Endothelial cell of umbilical vein (primary cell): ENCODE data around the gene CACNA2D3. TPM values are rescaled to one million over a fixed set of nuclear protein-coding genes. Genes with fewer than 3 reads are reported as not detected.

ENCODE experiments used
- BruUV-seq: library from RNA; stranded (reverse); fragments of 400-500 nt; replicated peaks from 2 replicates; lab custom pipeline; 2021; lab: Mats Ljungman, UMichigan
- CTCF ChIA-PET: fragments of 300-600, 350-600 bp; sonication (Branson Sonifier 250); formaldehyde crosslinking; loops from one replicate; lab custom pipeline; 2021; ENCODE audit warnings: antibody characterized with exemption, inconsistent platforms; lab: Charles Lee
- POLR2A ChIA-PET: fragments of 300-600, 350-600 bp; sonication (Branson Sonifier 250); formaldehyde crosslinking; loops from one replicate; lab custom pipeline; 2021; ENCODE audit warnings: antibody characterized with exemption, inconsistent platforms; lab: Charles Lee
- DNase-seq: peaks from one replicate; pipeline ENCODE4 v3.0.0-alpha.2; 2011; ENCODE audit warnings: low read depth, low spot score
- FAIRE-seq: peaks from 2 replicates; lab custom pipeline; 2011; peaks lifted over from hg19 to GRCh38; lab: Jason Lieb, UNC
- H2AFZ ChIP-seq: 2 replicates; pipeline ENCODE4 v1.6.0; 2012; ENCODE audit warnings: low read depth, low read length, control low read depth, inconsistent platforms
- H3K27ac ChIP-seq: 2 replicates; pipeline ENCODE4 v1.5.1; 2011; ENCODE audit warnings: low read depth, mild to moderate bottlenecking, control low read depth, low read length, moderate library complexity; ENCODE audit not compliant: insufficient read depth
- H3K27me3 ChIP-seq, 2 experiments: 2 replicates each; pipeline versions ENCODE4 v1.6.0 to v1.6.1; 2011; ENCODE audit warnings: low read length in 2 of 2, mixed read lengths in 1 of 2; ENCODE audit not compliant: control insufficient read depth in 2 of 2, insufficient read depth in 2 of 2
- H3K36me3 ChIP-seq, 2 experiments: 2 replicates in 1 of 2; 3 replicates in 1 of 2; pipeline ENCODE4 v1.5.1; 2011; ENCODE audit warnings: low read length in 2 of 2, mild to moderate bottlenecking in 1 of 2, moderate library complexity in 1 of 2; ENCODE audit not compliant: control insufficient read depth in 2 of 2, insufficient read depth in 2 of 2; ENCODE audit errors: extremely low read depth in 1 of 2
- H3K4me1 ChIP-seq: 3 replicates; pipeline ENCODE4 v1.5.1; 2011; ENCODE audit warnings: mild to moderate bottlenecking, low read length; ENCODE audit not compliant: control insufficient read depth, insufficient read depth; ENCODE audit errors: extremely low read depth
- H3K4me2 ChIP-seq: 2 replicates; pipeline ENCODE4 v1.6.1; 2011; ENCODE audit warnings: low read length, control low read depth, mixed read lengths; ENCODE audit not compliant: insufficient read depth
- H3K4me3 ChIP-seq, 3 experiments: fragments of 200-600 bp in 1 of 3; sonication (generic), shearing (Covaris generic) in 1 of 3; replicated peaks in 1 of 3; 2 replicates each; pipeline ENCODE4 v1.5.1; 2011 to 2016; ENCODE audit warnings: control low read depth in 3 of 3, low read length in 3 of 3, mild to moderate bottlenecking in 2 of 3, inconsistent platforms in 1 of 3, low read depth in 1 of 3, moderate library complexity in 1 of 3; ENCODE audit not compliant: insufficient read depth in 1 of 3
- H3K79me2 ChIP-seq: 2 replicates; pipeline ENCODE4 v1.6.0; 2012; ENCODE audit warnings: low read length, inconsistent platforms; ENCODE audit not compliant: control insufficient read depth, insufficient read depth
- H3K9ac ChIP-seq: replicated peaks from 2 replicates; pipeline ENCODE3; 2011; ENCODE audit warnings: low read length, control low read depth; ENCODE audit not compliant: insufficient read depth; ENCODE audit errors: extremely low read depth
- H3K9me1 ChIP-seq: replicated peaks from 3 replicates; pipeline ENCODE4 v1.6.0; 2011; ENCODE audit warnings: mild to moderate bottlenecking, low read length; ENCODE audit not compliant: control insufficient read depth, insufficient read depth; ENCODE audit errors: extremely low read depth
- H3K9me3 ChIP-seq: replicated peaks from 2 replicates; pipeline ENCODE4 v1.5.1; 2012; ENCODE audit warnings: low read length, inconsistent platforms; ENCODE audit not compliant: control insufficient read depth, insufficient read depth
- H4K20me1 ChIP-seq: replicated peaks from 2 replicates; pipeline ENCODE3; 2011; ENCODE audit warnings: mild to moderate bottlenecking, low read length; ENCODE audit not compliant: control insufficient read depth, insufficient read depth; ENCODE audit errors: extremely low read depth
- CTCF ChIP-seq, 2 donors: IDR thresholded peaks; 1 replicate in 1 of 2; 2 replicates in 1 of 2; pipeline ENCODE4 v1.5.1; 2011; ENCODE audit warnings: low read length in 2 of 2, mild to moderate bottlenecking in 2 of 2, moderate library complexity in 2 of 2, control low read depth in 1 of 2, inconsistent platforms in 1 of 2, low read depth in 1 of 2; ENCODE audit not compliant: insufficient read depth in 1 of 2; ENCODE audit errors: extremely low read depth in 1 of 2
- EZH2 ChIP-seq: IDR thresholded peaks from 2 replicates; pipeline ENCODE4 v1.6.1; 2012; ENCODE audit warnings: borderline replicate concordance, low read depth, mild to moderate bottlenecking, moderate library complexity, low read length, inconsistent platforms; ENCODE audit not compliant: severe bottlenecking
- FOS ChIP-seq: IDR thresholded peaks from 2 replicates; pipeline ENCODE4 v1.6.1; 2011; ENCODE audit warnings: mild to moderate bottlenecking, low read length, moderate library complexity, borderline replicate concordance; ENCODE audit not compliant: insufficient read depth
- GATA2 ChIP-seq: IDR thresholded peaks from 2 replicates; pipeline ENCODE4 v1.7.0; 2011; ENCODE audit warnings: low read depth, mild to moderate bottlenecking, moderate library complexity, mixed read lengths, low read length; ENCODE audit not compliant: insufficient read length, insufficient read depth
- JUN ChIP-seq: IDR thresholded peaks from 2 replicates; pipeline ENCODE4 v1.6.1; 2011; ENCODE audit warnings: borderline replicate concordance, low read depth; ENCODE audit not compliant: insufficient read length, insufficient read depth
- MYC ChIP-seq: IDR thresholded peaks from one replicate; pipeline ENCODE4 v1.6.1; 2011; ENCODE audit warnings: mild to moderate bottlenecking, low read depth, low read length
- POLR2A ChIP-seq: IDR thresholded peaks from 2 replicates; pipeline ENCODE4 v1.6.1; 2012; ENCODE audit warnings: low read depth, mild to moderate bottlenecking, control low read depth, low read length
- POLR2AphosphoS5 ChIP-seq: IDR thresholded peaks from 2 replicates; pipeline ENCODE4 v1.6.1; 2012; ENCODE audit warnings: low read depth, mild to moderate bottlenecking, control low read depth, low read length, moderate library complexity; ENCODE audit not compliant: insufficient read depth
- dilution Hi-C: fragments of 300-500 bp; cut with MboI; formaldehyde crosslinking; loops from one replicate; pipeline ENCODE4 v1.15.0; 2019; ENCODE audit warnings: low sequenced_read_pairs; ENCODE audit not compliant: extremely low pct_ligation_motif_present
- intact Hi-C: fragments of 100-400 bp; cut with micrococcal nuclease; formaldehyde crosslinking; loops from one replicate; pipeline ENCODE4 v1.10.0; 2022
- polyA plus RNA-seq, 4 experiments: library from polyadenylated mRNA; depleted of rRNA in 3 of 4; stranded (reverse) in 3 of 4; unstranded in 1 of 4; fragments of >200 nt; gene quantifications; 2 replicates each; pipeline versions ENCODE4 v1.2.1 to v1.2.3, GENCODE V29; 2011 to 2012; ENCODE audit warnings: missing spikeins in 1 of 4
- total RNA-seq: library from RNA; stranded (reverse); gene quantifications from 2 replicates; pipeline ENCODE4 v1.2.3, GENCODE V29; 2021
- TF ChIP-seq, protein P1 (sequence below): IDR thresholded peaks from 2 replicates; pipeline ENCODE4 v1.6.1; 2011; ENCODE audit not compliant: insufficient read depth, insufficient read length

CACNA2D3 gene
- total and polyA plus RNA-seq, 2 donors (not counting 3 experiments of a cell fraction or from before 2014, with no cell fraction given), result not detected

DNA sequence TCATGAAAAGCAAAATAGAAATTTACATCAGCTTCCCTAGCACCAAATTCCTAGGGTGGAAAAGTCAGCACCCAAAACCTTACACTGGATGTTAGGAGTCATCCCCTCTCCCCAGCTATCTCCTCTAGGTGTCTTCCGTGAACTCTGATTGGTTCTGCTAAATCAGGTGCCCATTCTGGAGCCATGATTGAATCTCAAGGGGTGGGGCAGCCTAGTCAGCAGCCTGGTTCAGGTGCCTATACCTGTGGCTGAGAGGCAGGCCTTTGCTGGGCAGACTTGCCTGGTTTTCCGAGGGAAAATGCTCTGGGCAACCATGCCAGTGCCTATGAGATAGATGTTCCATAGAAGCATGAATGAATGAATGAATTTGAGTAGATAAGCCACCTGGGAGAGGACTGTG, 468.8 kb downstream of the CACNA2D3 start:
- intact Hi-C loops (no loop called here), dilution Hi-C loops (no loop called here)
- no peak for TF ChIP-seq MYC
- TF ChIP-seq EZH2, result no peak
- TF ChIP-seq CTCF (IDR thresholded peaks at IDR 0.05; ENCODE audit: extremely low read depth in 1 of 2, insufficient read depth in 1 of 2, low read depth in 1 of 2, low read length in 2 of 2), result no peak
- TF ChIP-seq FOS, result no peak
- TF ChIP-seq JUN, result no peak
- TF ChIP-seq GATA2, result no peak
- no peak for TF ChIP-seq POLR2AphosphoS5
- TF ChIP-seq, protein P1, sequence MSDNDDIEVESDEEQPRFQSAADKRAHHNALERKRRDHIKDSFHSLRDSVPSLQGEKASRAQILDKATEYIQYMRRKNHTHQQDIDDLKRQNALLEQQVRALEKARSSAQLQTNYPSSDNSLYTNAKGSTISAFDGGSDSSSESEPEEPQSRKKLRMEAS, result no peak
- TF ChIP-seq POLR2A, result no peak
- no peaks in the 10 kb centered on the region for H4K20me1 ChIP-seq
- H3K36me3 ChIP-seq, result no peaks in the 10 kb centered on the region
- no peaks in the 10 kb centered on the region for H3K27me3 ChIP-seq
- H3K9me3 ChIP-seq, result no peaks in the 10 kb centered on the region
- POLR2A ChIA-PET, result no interaction called here
- no peak overlapping the region for H3K9ac ChIP-seq
- H3K9me1 ChIP-seq, result no peaks in the 10 kb centered on the region
- BruUV-seq, result no TSS peak
- H3K27ac ChIP-seq, result no peak overlapping the region
- no peaks in the 10 kb centered on the region for H3K4me1 ChIP-seq
- DNase-seq, result no peak
- CTCF ChIA-PET, result no interaction called here
- no peak overlapping the region for H2AFZ ChIP-seq
- H3K4me3 ChIP-seq, result no peak overlapping the region
- no peak overlapping the region for H3K4me2 ChIP-seq
- no peak for FAIRE-seq
- no peaks in the 10 kb centered on the region for H3K79me2 ChIP-seq
